Skin epidermis (tissue), 12 donors: Measurements from ENCODE around the gene MRPL37.
"Not testable (repeated sequence)": the region's sequence is repeated elsewhere in the genome, so short reads cannot be mapped to it uniquely, and the experiment has no call there.

Source experiments
- H3K27ac ChIP-seq, 21 experiments: fragments of 200-600 bp; sonication (generic) in 11 of 21; one replicate each; pipeline ENCODE4 v1.5.0; 2020; ENCODE audit warnings: mild to moderate bottlenecking in 3 of 21, inconsistent platforms in 2 of 21, moderate library complexity in 2 of 21
- H3K4me3 ChIP-seq, 7 experiments: fragments of 200-600 bp; sonication (generic) in 2 of 7; one replicate each; pipeline ENCODE4 v1.5.0; 2020; ENCODE audit warnings: inconsistent platforms in 2 of 7, mild to moderate bottlenecking in 2 of 7, moderate library complexity in 1 of 7

Gene MRPL37

GRCh38 chr1:54171016-54171415 lies 29.0 kb upstream of the MRPL37 start:
- no peak overlapping the region for H3K4me3 ChIP-seq

GRCh38 chr1:54171606-54172005 lies 28.4 kb upstream of the MRPL37 start:
- no peak overlapping the region for H3K4me3 ChIP-seq
- no peak overlapping the region for H3K27ac ChIP-seq

More at GRCh38 chr1:54171016-54171415, 29.0 kb upstream of the MRPL37 start:
- no peak overlapping the region for H3K27ac ChIP-seq

GRCh38 chr1:54172614-54173599 lies 27.1 kb upstream of the MRPL37 start:
- no peak overlapping the region for H3K4me3 ChIP-seq
- H3K27ac ChIP-seq: no peak overlapping the region

GRCh38 chr1:54173681-54174080 lies 26.3 kb upstream of the MRPL37 start:
- Histone ChIP-seq H3K27ac (no peak overlapping the region), H3K4me3 (no peak overlapping the region)

- Histone ChIP-seq H3K27ac (no peak overlapping the region), H3K4me3 (no peak overlapping the region)
Measured at GRCh38 chr1:54174106-54174505, 25.9 kb upstream of the MRPL37 start.

GRCh38 chr1:54176621-54177327 lies 23.2 kb upstream of the MRPL37 start:
- no peak overlapping the region for H3K27ac ChIP-seq
- H3K4me3 ChIP-seq: no peak overlapping the region

GRCh38 chr1:54177726-54178125 lies 22.2 kb upstream of the MRPL37 start:
- Histone ChIP-seq H3K27ac (no peak overlapping the region), H3K4me3 (no peak overlapping the region)

GRCh38 chr1:54178296-54179070 lies 21.5 kb upstream of the MRPL37 start:
- Histone ChIP-seq H3K27ac (no peak overlapping the region), H3K4me3 (no peak overlapping the region)

- Histone ChIP-seq H3K27ac (no peak overlapping the region), H3K4me3 (no peak overlapping the region)
Measured at GRCh38 chr1:54180701-54181360, 19.1 kb upstream of the MRPL37 start.

- no peak overlapping the region for H3K4me3 ChIP-seq
- no peak overlapping the region for H3K27ac ChIP-seq
Measured at GRCh38 chr1:54186056-54186455, 13.9 kb upstream of the MRPL37 start.

GRCh38 chr1:54188291-54188690 lies 11.7 kb upstream of the MRPL37 start:
- no peak overlapping the region for H3K4me3 ChIP-seq
- no peak overlapping the region for H3K27ac ChIP-seq

GRCh38 chr1:54190526-54190925 lies 9.4 kb upstream of the MRPL37 start:
- Histone ChIP-seq H3K4me3 (no peak overlapping the region), H3K27ac (no peak overlapping the region)

- H3K4me3 ChIP-seq: no peak overlapping the region
Measured at GRCh38 chr1:54191525-54191924, 8.4 kb upstream of the MRPL37 start.

GRCh38 chr1:54193453-54193852 lies 6.5 kb upstream of the MRPL37 start:
- Histone ChIP-seq H3K27ac (no peak overlapping the region), H3K4me3 (no peak overlapping the region)

More at GRCh38 chr1:54191525-54191924, 8.4 kb upstream of the MRPL37 start:
- no peak overlapping the region for H3K27ac ChIP-seq

- H3K27ac ChIP-seq: peak overlapping the region in 19 of 21 experiments; percentile 6 to 96 (median 83)
Measured at GRCh38 chr1:54199151-54199764, 709 bp upstream of the MRPL37 start.

GRCh38 chr1:54200519-54200997 lies 591 bp downstream of the MRPL37 start:
- Histone ChIP-seq H3K4me3 (peak overlapping the region; percentile 70 to 98 (median 87)), H3K27ac (peak overlapping the region; percentile 71 to 96 (median 83))

More at GRCh38 chr1:54199151-54199764, 709 bp upstream of the MRPL37 start:
- peak overlapping the region; percentile 70 to 98 (median 87) for H3K4me3 ChIP-seq

- H3K27ac ChIP-seq: no peak overlapping the region
Measured at GRCh38 chr1:54204199-54204598, 4.2 kb downstream of the MRPL37 start.

GRCh38 chr1:54207287-54207686 lies 7.3 kb downstream of the MRPL37 start:
- H3K27ac ChIP-seq: no peak overlapping the region

More at GRCh38 chr1:54204199-54204598, 4.2 kb downstream of the MRPL37 start:
- H3K4me3 ChIP-seq: no peak overlapping the region

GRCh38 chr1:54207896-54208295 lies 7.9 kb downstream of the MRPL37 start:
- H3K4me3 ChIP-seq, H3K27ac ChIP-seq: not testable (repeated sequence)

More at GRCh38 chr1:54207287-54207686, 7.3 kb downstream of the MRPL37 start:
- no peak overlapping the region for H3K4me3 ChIP-seq
